Hepatocyte (in vitro differentiated cells): ENCODE measurements around the gene CHST11.

ENCODE experiments used
- EZH2phosphoT487 ChIP-seq: fragments of 200-600 bp; sonication (generic); IDR thresholded peaks from one replicate; pipeline ENCODE4 v1.6.1; 2018; ENCODE audit warnings: antibody characterized with exemption, mild to moderate bottlenecking, low read depth, moderate library complexity; ENCODE audit not compliant: unreplicated experiment, severe bottlenecking
- TF ChIP-seq, protein P1 (sequence below): fragments of 200-600 bp; sonication (generic); IDR thresholded peaks from 2 replicates; pipeline ENCODE4 v1.5.1; 2016; ENCODE audit warnings: antibody characterized with exemption, mild to moderate bottlenecking; ENCODE audit not compliant: poor library complexity

DNA sequence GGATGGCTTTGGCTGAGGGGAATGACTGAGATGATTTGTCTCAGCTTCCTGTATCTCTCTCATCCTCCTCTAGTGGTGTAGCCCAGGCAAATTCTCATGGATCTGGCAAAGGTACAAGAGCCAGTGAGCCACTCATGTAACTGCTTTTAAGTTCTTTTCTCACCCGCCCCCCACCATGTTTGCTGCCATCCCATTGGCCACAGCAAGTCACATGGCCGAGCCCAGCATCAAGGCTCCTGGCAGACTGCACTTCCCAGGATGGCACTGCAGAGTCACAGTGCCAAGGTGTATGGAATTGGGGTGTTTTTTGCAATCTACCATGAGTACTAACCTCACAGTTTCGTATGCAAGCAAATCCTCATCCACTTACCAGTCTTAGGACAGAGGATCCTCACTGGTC lies 50.9 kb downstream of the CHST11 start:
- no peak for TF ChIP-seq EZH2phosphoT487
- TF ChIP-seq, protein P1, sequence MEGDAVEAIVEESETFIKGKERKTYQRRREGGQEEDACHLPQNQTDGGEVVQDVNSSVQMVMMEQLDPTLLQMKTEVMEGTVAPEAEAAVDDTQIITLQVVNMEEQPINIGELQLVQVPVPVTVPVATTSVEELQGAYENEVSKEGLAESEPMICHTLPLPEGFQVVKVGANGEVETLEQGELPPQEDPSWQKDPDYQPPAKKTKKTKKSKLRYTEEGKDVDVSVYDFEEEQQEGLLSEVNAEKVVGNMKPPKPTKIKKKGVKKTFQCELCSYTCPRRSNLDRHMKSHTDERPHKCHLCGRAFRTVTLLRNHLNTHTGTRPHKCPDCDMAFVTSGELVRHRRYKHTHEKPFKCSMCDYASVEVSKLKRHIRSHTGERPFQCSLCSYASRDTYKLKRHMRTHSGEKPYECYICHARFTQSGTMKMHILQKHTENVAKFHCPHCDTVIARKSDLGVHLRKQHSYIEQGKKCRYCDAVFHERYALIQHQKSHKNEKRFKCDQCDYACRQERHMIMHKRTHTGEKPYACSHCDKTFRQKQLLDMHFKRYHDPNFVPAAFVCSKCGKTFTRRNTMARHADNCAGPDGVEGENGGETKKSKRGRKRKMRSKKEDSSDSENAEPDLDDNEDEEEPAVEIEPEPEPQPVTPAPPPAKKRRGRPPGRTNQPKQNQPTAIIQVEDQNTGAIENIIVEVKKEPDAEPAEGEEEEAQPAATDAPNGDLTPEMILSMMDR = no peak
